T-helper 2 cell (primary cell): Measurements from ENCODE around the gene CAP2.
A peak's percentile ranks its signal among the peaks of the same experiment; 100 is the strongest.

ENCODE experiments used
- DNase-seq, 5 experiments: peaks; one replicate each; pipeline versions ENCODE4 v3.0.0 to v3.0.0-alpha.2; 2012 to 2022

Gene CAP2

GRCh38 chr6:17478223-17478907 lies 85.0 kb downstream of the CAP2 start:
- DNase-seq = no peak

- DNase-seq = no peak
Observed at GRCh38 chr6:17478946-17479345, 85.6 kb downstream of the CAP2 start.

- DNase-seq = no peak
Observed at GRCh38 chr6:17480476-17480875, 87.1 kb downstream of the CAP2 start.

DNA sequence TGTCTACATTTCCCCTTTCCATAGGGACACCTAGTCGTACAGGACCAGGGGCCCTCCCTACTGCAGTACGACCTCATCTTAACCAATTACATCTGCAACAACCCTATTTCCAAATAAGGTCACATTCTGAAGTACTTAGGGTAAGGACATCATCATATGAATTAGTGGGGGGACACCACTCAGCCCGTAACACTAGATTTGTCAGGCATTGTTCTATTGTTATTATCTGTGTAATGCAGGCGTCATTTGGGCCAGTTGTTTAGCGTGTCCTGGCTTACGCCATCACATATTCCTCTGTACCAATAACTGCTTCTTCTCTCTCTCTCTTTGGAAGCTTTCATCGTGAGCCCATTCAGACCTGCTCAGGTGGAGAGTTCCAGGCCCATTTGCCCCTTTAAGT lies 89.3 kb downstream of the CAP2 start:
- DNase-seq = no peak

DNA sequence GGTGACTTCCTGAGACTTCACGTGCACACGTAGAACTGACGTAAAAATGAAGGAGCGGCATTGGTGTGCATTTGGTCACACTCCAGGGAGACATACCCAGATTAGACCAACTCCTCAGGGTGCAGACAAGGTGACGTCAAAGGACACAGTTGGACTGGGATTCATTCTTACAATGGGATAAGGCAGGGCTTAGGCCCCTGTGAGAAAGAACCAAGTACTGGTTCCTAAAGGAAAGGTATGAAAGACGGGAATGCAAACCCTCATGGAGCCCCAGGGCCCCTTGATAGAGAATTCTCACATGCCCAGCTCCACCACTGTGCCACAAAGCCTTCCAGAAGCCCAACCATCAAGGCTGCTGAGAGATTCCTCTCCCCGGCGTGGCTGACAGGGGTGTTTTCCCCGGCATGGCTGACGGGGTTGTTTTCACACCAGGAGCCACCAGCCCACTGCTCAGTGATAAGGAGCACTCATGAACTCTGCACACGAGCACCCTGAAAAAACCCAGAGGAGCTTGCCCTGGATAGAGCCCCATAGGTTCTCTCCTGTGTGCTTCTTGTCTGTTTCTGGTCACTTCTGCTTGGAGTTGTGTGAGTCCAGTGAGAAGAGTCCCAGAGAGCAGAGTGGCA lies 90.1 kb downstream of the CAP2 start:
- DNase-seq = no peak

DNA sequence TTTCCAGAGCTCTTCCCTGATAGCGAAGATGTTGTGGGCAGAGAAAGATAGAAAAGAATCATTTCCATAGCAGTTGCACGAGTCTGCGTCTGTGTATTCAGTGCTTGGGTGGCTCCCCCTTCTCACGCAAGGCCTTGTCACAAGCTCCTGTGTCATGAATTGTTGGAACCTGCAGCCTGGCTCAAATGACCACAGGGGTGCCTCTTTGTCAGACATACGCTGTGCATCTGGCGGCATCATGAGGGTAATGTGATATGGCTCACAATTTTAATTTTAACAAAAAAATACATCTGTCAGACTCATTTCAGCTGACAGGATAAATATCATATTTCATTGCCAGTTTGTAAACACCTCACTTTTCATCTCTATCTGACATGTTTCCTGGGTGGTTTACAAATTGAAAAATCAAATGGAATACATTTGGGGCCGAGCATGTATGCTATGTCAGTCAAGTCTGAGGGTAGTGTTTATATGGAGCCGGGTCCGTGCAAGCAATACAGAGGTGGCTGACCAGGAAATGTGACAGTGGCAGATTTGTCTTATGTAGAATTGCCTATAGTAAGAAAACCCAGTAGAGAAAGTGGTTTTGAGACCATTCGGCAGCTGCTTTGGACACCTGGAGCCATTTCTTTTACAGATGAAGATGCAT lies 90.9 kb downstream of the CAP2 start:
- no peak for DNase-seq

DNA sequence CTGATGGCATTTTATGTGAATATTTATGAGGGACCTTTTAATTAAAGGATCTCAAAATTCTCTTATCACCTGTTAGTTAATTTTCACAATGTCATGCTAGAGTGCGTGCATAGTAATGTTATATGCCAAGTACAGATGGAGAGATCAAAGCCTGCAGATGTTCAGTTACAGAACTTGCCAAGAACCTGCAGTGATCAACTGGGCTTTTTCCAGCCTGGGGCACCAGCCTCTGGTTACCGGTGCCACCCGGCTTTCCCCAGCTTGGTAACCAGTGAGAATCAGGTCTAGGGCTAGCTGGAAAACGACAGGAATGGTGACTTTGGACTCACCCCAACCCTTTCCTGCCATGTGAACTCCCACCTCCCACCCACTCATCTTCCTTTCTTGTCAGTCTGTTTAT lies 91.8 kb downstream of the CAP2 start:
- no peak for DNase-seq

DNA sequence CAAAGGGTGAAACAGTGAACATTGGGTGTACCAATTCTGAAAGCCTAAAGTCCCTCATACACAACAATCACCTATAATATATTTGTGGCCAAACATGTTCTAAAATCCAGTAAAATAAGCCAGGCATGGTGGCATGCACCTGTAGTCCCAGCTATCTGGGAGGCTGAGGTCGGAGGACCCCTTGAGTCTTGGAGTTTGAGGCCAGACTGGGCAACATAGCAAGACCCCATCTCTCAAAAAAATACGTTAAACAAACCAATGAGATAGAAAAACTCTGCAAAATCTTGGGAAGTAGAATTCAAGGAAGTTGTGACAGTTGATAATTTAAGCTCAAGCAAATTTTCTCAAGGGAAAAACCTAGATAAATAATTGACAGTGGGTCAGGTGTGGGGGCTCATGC lies 92.6 kb downstream of the CAP2 start:
- no peak for DNase-seq

DNA sequence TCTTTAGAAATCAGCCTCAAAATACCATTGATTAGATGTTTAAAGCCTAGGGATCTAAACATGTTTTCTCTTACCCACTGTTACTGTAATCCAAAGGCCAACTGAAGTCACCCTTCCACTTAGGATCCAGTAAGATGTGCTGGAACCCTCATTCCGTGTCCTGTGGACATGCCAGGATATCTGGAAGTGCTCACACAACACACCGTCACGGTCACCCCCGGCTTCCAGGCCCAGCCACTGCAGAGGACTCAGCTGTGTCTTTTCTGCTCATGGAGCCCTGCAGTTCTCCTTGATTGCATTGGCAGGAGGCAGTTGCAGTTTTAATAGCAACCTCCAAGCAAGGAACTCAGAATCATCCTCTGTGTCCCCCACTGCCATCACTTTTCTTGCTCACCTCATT lies 93.3 kb downstream of the CAP2 start:
- DNase-seq = no peak

- peak in 1 of 5 experiments; percentile 46 for DNase-seq
Observed at GRCh38 chr6:17490724-17491123, 97.3 kb downstream of the CAP2 start.

- DNase-seq = no peak
Observed at GRCh38 chr6:17491416-17492142, 98.2 kb downstream of the CAP2 start.

- no peak for DNase-seq
Observed at GRCh38 chr6:17492350-17492749, 99.0 kb downstream of the CAP2 start.

GRCh38 chr6:17493286-17493685 lies 99.9 kb downstream of the CAP2 start:
- DNase-seq = no peak

GRCh38 chr6:17494177-17494576 lies 100.8 kb downstream of the CAP2 start:
- DNase-seq = no peak

DNA sequence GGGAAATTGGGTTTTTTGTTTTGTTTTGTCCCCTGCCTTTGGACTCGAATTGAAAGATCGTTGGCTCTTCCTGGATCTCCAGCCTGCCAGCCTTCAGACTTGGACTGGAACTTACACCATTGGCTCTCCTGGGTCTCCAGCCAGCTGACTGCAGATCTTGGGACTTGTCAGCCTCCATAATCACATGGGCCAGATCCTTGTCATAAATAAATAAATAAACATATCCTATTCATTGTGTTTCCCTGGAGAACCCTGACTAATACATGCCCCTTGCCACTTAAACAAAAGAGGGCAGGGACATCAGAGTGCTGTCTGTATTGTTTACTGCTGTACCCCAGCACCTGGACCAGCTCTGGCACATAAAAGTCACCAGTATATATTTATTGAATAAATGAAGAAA lies 101.5 kb downstream of the CAP2 start:
- DNase-seq = no peak

- no peak for DNase-seq
Observed at GRCh38 chr6:17497535-17498095, 104.2 kb downstream of the CAP2 start.

- DNase-seq = no peak
Observed at GRCh38 chr6:17501442-17501841, 108.0 kb downstream of the CAP2 start.

DNA sequence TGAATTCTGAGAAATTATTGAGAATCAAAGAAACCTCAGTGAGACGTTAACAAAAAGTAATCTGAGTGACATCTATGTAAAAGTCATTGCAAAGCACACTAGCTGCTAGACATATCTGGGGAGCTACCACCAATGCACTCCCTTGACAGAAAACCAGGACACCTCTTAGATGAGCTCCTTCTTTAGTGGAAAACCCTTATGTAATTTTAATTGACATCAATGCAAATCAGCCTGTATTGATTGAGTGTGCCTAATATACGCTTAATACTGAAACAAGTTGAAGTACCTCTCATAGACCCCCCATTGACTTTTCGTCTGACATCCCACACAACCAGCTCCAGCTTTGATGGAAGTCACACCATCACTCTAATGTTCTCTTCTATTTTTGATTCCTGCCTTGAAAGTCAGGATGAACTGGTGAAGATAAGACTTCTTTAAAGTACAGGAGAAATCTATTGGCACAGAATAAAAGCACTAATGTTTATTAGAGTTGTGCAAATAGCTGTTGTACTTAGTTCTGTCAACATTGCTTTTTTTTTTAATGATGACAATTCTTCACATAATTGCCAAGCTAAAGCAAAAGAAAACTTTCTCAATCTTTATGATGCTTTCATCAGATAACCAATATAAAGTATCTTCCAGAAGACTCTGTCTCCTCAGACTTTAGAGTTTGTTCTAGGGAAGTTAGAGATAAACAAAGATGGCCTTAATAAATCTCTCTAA lies 108.7 kb downstream of the CAP2 start:
- no peak for DNase-seq

- DNase-seq = no peak
Observed at GRCh38 chr6:17503051-17503450, 109.7 kb downstream of the CAP2 start.

- DNase-seq = no peak
Observed at GRCh38 chr6:17504005-17504404, 110.6 kb downstream of the CAP2 start.

DNA sequence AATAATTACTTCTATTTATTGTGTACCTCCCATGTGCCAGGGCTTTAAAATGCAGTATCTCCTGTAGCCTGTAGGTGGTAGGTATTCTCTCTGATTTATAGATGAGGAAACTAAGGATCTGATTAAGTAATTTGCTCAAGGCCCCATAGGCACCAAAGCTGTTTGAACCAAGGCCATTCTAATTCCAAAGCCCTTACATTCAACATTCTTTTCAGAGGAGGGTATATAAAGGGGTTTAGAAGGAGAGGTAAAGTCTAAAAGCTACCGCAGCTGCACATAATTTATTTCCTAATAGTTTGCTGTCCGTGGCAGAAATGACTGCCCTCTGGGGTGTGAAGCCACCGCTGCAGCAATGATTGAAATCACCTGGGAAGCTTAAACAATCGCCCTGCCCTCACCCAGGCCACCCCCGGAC lies 111.7 kb downstream of the CAP2 start:
- peak in 1 of 5 experiments; percentile 4 for DNase-seq

- no peak for DNase-seq
Observed at GRCh38 chr6:17505767-17506280, 112.4 kb downstream of the CAP2 start.
